Neutrophil (primary cell): ENCODE data around the gene PARD3.

Experiments
- H3K27ac ChIP-seq: fragments of 200-600 bp; sonication (generic); 2 replicates; pipeline ENCODE4 v1.5.1; 2016; ENCODE audit warnings: mild to moderate bottlenecking, moderate library complexity
- H3K27me3 ChIP-seq: fragments of 200-600 bp; sonication (generic); 2 replicates; pipeline ENCODE4 v1.6.0; 2016; ENCODE audit warnings: mild to moderate bottlenecking
- H3K36me3 ChIP-seq: fragments of 200-600 bp; sonication (generic); 2 replicates; pipeline ENCODE4 v1.5.1; 2017
- H3K4me1 ChIP-seq, 2 experiments: fragments of 200-600 bp in 1 of 2; sonication (generic) in 1 of 2; 1 replicate in 1 of 2; 2 replicates in 1 of 2; pipeline versions ENCODE4 v1.5.1 to v1.6.1; 2013 to 2016; ENCODE audit warnings: low read depth in 1 of 2, low read length in 1 of 2, mild to moderate bottlenecking in 1 of 2, moderate library complexity in 1 of 2; ENCODE audit not compliant: control insufficient read depth in 1 of 2, insufficient read depth in 1 of 2
- H3K4me3 ChIP-seq, 2 experiments: fragments of 200-600 bp in 1 of 2; sonication (generic) in 1 of 2; 1 replicate in 1 of 2; 2 replicates in 1 of 2; pipeline ENCODE4 v1.5.1; 2013 to 2016; ENCODE audit warnings: low read depth in 1 of 2, low read length in 1 of 2, mild to moderate bottlenecking in 1 of 2, moderate library complexity in 1 of 2
- H3K9me3 ChIP-seq: fragments of 200-600 bp; sonication (generic); 2 replicates; pipeline ENCODE4 v1.5.1; 2016
- CTCF ChIP-seq: fragments of 200-600 bp; sonication (generic); IDR thresholded peaks from 2 replicates; pipeline ENCODE4 v1.5.1; 2016; ENCODE audit warnings: antibody characterized with exemption

PARD3 gene

GRCh38 chr10:34231441-34232180 is 583.5 kb downstream of the PARD3 start:
- no peaks in the 10 kb centered on the region for H3K27me3 ChIP-seq
- no peaks in the 10 kb centered on the region for H3K36me3 ChIP-seq
- no peak overlapping the region for H3K27ac ChIP-seq
- no peaks in the 10 kb centered on the region for H3K4me1 ChIP-seq
- H3K9me3 ChIP-seq = no peaks in the 10 kb centered on the region
- H3K4me3 ChIP-seq = no peak overlapping the region
- TF ChIP-seq CTCF = no peak

- no peak overlapping the region for H3K27ac ChIP-seq
- TF ChIP-seq CTCF = no peak
- no peaks in the 10 kb centered on the region for H3K27me3 ChIP-seq
- H3K36me3 ChIP-seq = no peaks in the 10 kb centered on the region
- no peak overlapping the region for H3K4me3 ChIP-seq
- no peaks in the 10 kb centered on the region for H3K4me1 ChIP-seq
- no peaks in the 10 kb centered on the region for H3K9me3 ChIP-seq
Measured at GRCh38 chr10:34229917-34230316, 585.2 kb downstream of the PARD3 start.

- Histone ChIP-seq H3K36me3 (no peaks in the 10 kb centered on the region), H3K27ac (no peak overlapping the region), H3K4me1 (no peaks in the 10 kb centered on the region), H3K9me3 (no peaks in the 10 kb centered on the region), H3K4me3 (no peak overlapping the region), H3K27me3 (no peaks in the 10 kb centered on the region)
- no peak for TF ChIP-seq CTCF
Measured at GRCh38 chr10:34228066-34228465, 587.0 kb downstream of the PARD3 start.

GRCh38 chr10:34224639-34225038 is 590.5 kb downstream of the PARD3 start:
- TF ChIP-seq CTCF = no peak
- no peaks in the 10 kb centered on the region for H3K4me1 ChIP-seq
- H3K9me3 ChIP-seq = no peaks in the 10 kb centered on the region

GRCh38 chr10:34223658-34224057 is 591.4 kb downstream of the PARD3 start:
- H3K27ac ChIP-seq = no peak overlapping the region
- H3K4me1 ChIP-seq = no peaks in the 10 kb centered on the region
- TF ChIP-seq CTCF = no peak
- no peaks in the 10 kb centered on the region for H3K36me3 ChIP-seq
- no peaks in the 10 kb centered on the region for H3K9me3 ChIP-seq
- H3K27me3 ChIP-seq = no peaks in the 10 kb centered on the region
- no peak overlapping the region for H3K4me3 ChIP-seq

More at GRCh38 chr10:34224639-34225038, 590.5 kb downstream of the PARD3 start:
- no peaks in the 10 kb centered on the region for H3K36me3 ChIP-seq
- no peak overlapping the region for H3K27ac ChIP-seq
- no peak overlapping the region for H3K4me3 ChIP-seq
- no peaks in the 10 kb centered on the region for H3K27me3 ChIP-seq
